Endometrial microvascular endothelial cells (primary cell): Measurements from ENCODE around the gene TBXA2R. TPM values are rescaled to one million over a fixed set of nuclear protein-coding genes. Genes with fewer than 3 reads are reported as not detected.
"Not testable (repeated sequence)": the region's sequence is repeated elsewhere in the genome, so short reads cannot be mapped to it uniquely, and the experiment has no call there.

ENCODE experiments used
- in situ Hi-C: cut with HindIII; loops from 2 replicates; pipeline ENCODE4 v1.10.0; 2017; ENCODE audit warnings: low sequenced_read_pairs, low pct_unique_long_range_greater_than_20kb; ENCODE audit errors: inconsistent ontology term
- total RNA-seq: library from RNA; depleted of rRNA; stranded (reverse); fragments of >200 nt; gene quantifications from one replicate; pipeline ENCODE4 v1.2.3, GENCODE V29; 2015; ENCODE audit errors: inconsistent ontology term

The TBXA2R gene
- total RNA-seq, 1 donor from 2014 or later: 4.2 TPM

- in situ Hi-C loops: no loop called here
Observed at GRCh38 chr19:3642296-3642695, 35.6 kb upstream of the TBXA2R start.

GRCh38 chr19:3641515-3642269, 35.0 kb upstream of the TBXA2R start:
- in situ Hi-C loops: no loop called here

GRCh38 chr19:3639479-3639878, 32.8 kb upstream of the TBXA2R start:
- in situ Hi-C loops: no loop called here

GRCh38 chr19:3638208-3639193, 31.8 kb upstream of the TBXA2R start:
- in situ Hi-C loops: no loop called here

GRCh38 chr19:3637621-3638020, 30.9 kb upstream of the TBXA2R start:
- in situ Hi-C loops: no loop called here

- in situ Hi-C loops: no loop called here
Observed at GRCh38 chr19:3636962-3637361, 30.3 kb upstream of the TBXA2R start.

- in situ Hi-C loops: no loop called here
Observed at GRCh38 chr19:3636506-3636905, 29.8 kb upstream of the TBXA2R start.

- in situ Hi-C loops: no loop called here
Observed at GRCh38 chr19:3634496-3635045, 27.9 kb upstream of the TBXA2R start.

- in situ Hi-C loops: no loop called here
Observed at GRCh38 chr19:3633559-3633988, 26.9 kb upstream of the TBXA2R start.

- in situ Hi-C loops: no loop called here
Observed at GRCh38 chr19:3632739-3633558, 26.3 kb upstream of the TBXA2R start.

GRCh38 chr19:3632098-3632497, 25.4 kb upstream of the TBXA2R start:
- in situ Hi-C loops: no loop called here

- in situ Hi-C loops: no loop called here
Observed at GRCh38 chr19:3631053-3631861, 24.6 kb upstream of the TBXA2R start.

GRCh38 chr19:3628766-3629165, 22.1 kb upstream of the TBXA2R start:
- in situ Hi-C loops: not testable (repeated sequence)

- in situ Hi-C loops: no loop called here
Observed at GRCh38 chr19:3627351-3627723, 20.7 kb upstream of the TBXA2R start.

GRCh38 chr19:3626473-3627350, 20.0 kb upstream of the TBXA2R start, which contains the start of gene CACTIN:
CACTIN (minus strand) TSS chr19:3626790; CDS start chr19:3626762, 28 bp downstream.
- in situ Hi-C loops: no loop called here

GRCh38 chr19:3625996-3626472, 19.4 kb upstream of the TBXA2R start:
- in situ Hi-C loops: no loop called here

- in situ Hi-C loops: no loop called here
Observed at GRCh38 chr19:3623716-3624115, 17.0 kb upstream of the TBXA2R start.
